Trophoblast cell (in vitro differentiated cells and primary cell): Measurements from ENCODE around the gene RPL31. TPM values are rescaled to one million over a fixed set of nuclear protein-coding genes. Genes with fewer than 3 reads are reported as not detected.
A peak's percentile ranks its signal among the peaks of the same experiment; 100 is the strongest.

Experiments used
- DNase-seq, 2 donors: peaks; one replicate each; pipeline ENCODE4 v3.0.0-alpha.2; 2016
- H2AFZ ChIP-seq: 2 replicates; pipeline ENCODE4 v1.6.1; 2013; ENCODE audit warnings: low read length, moderate library complexity, mild to moderate bottlenecking; ENCODE audit not compliant: insufficient read depth, poor library complexity
- H2AK5ac ChIP-seq: 2 replicates; pipeline ENCODE4 v1.6.1; 2013; ENCODE audit warnings: mild to moderate bottlenecking, low read length
- H2BK120ac ChIP-seq: 2 replicates; pipeline ENCODE4 v1.6.1; 2013; ENCODE audit warnings: low read length, mild to moderate bottlenecking, moderate library complexity; ENCODE audit not compliant: insufficient read depth, poor library complexity
- H2BK12ac ChIP-seq: 2 replicates; pipeline ENCODE4 v1.6.1; 2013; ENCODE audit warnings: mild to moderate bottlenecking, low read length, moderate library complexity
- H2BK5ac ChIP-seq: 2 replicates; pipeline ENCODE4 v1.6.1; 2013; ENCODE audit warnings: low read length, low read depth, moderate library complexity, mild to moderate bottlenecking; ENCODE audit not compliant: poor library complexity
- H3K14ac ChIP-seq: 2 replicates; pipeline ENCODE4 v1.6.1; 2013; ENCODE audit warnings: mild to moderate bottlenecking, low read length
- H3K18ac ChIP-seq: 2 replicates; pipeline ENCODE4 v1.6.1; 2013; ENCODE audit warnings: mild to moderate bottlenecking, low read length
- H3K23ac ChIP-seq: 2 replicates; pipeline ENCODE4 v1.6.1; 2013; ENCODE audit warnings: low read length
- H3K27ac ChIP-seq: 2 replicates; pipeline ENCODE4 v1.5.1; 2013; ENCODE audit warnings: low read depth, mild to moderate bottlenecking, inconsistent platforms, low read length, moderate library complexity
- H3K27me3 ChIP-seq: 2 replicates; pipeline ENCODE4 v1.6.1; 2013; ENCODE audit warnings: inconsistent platforms, mild to moderate bottlenecking, low read length, moderate library complexity; ENCODE audit not compliant: insufficient read depth
- H3K36me3 ChIP-seq, 2 experiments: 1 replicate in 1 of 2; 2 replicates in 1 of 2; pipeline ENCODE4 v1.6.1; 2013; ENCODE audit warnings: low read length in 2 of 2, mild to moderate bottlenecking in 2 of 2, moderate library complexity in 1 of 2; ENCODE audit not compliant: insufficient read depth in 2 of 2, control insufficient read depth in 1 of 2
- H3K4ac ChIP-seq: 2 replicates; pipeline ENCODE4 v1.6.1; 2013; ENCODE audit warnings: low read depth, mild to moderate bottlenecking, low read length, moderate library complexity
- H3K4me1 ChIP-seq, 2 experiments: 1 replicate in 1 of 2; 2 replicates in 1 of 2; pipeline ENCODE4 v1.6.1; 2013; ENCODE audit warnings: low read length in 2 of 2, mild to moderate bottlenecking in 2 of 2, moderate library complexity in 1 of 2; ENCODE audit not compliant: insufficient read depth in 2 of 2, control insufficient read depth in 1 of 2
- H3K4me2 ChIP-seq: 2 replicates; pipeline ENCODE4 v1.6.1; 2013; ENCODE audit warnings: inconsistent platforms, mild to moderate bottlenecking, low read length, moderate library complexity
- H3K4me3 ChIP-seq: 2 replicates; pipeline ENCODE4 v1.5.1; 2013; ENCODE audit warnings: mild to moderate bottlenecking, low read depth, low read length, inconsistent platforms
- H3K79me1 ChIP-seq: one replicate; pipeline ENCODE4 v1.6.1; 2013; ENCODE audit warnings: low read length
- H3K79me2 ChIP-seq: 2 replicates; pipeline ENCODE4 v1.6.1; 2013; ENCODE audit warnings: low read length, mild to moderate bottlenecking; ENCODE audit not compliant: control insufficient read depth, insufficient read depth, poor library complexity
- H3K9ac ChIP-seq: 2 replicates; pipeline ENCODE4 v1.6.1; 2013; ENCODE audit warnings: mild to moderate bottlenecking, low read length
- H3K9me3 ChIP-seq: 2 replicates; pipeline ENCODE4 v1.6.1; 2013; ENCODE audit warnings: low read depth, mild to moderate bottlenecking, control low read depth, inconsistent platforms, low read length; ENCODE audit not compliant: insufficient read depth
- H4K12ac ChIP-seq: 2 replicates; pipeline ENCODE4 v1.6.1; 2013; ENCODE audit warnings: low read depth, mild to moderate bottlenecking, low read length, moderate library complexity
- H4K8ac ChIP-seq: 2 replicates; pipeline ENCODE4 v1.6.1; 2013; ENCODE audit warnings: low read depth, mild to moderate bottlenecking, low read length, moderate library complexity
- H4K91ac ChIP-seq: one replicate; pipeline ENCODE4 v1.6.1; 2013; ENCODE audit warnings: low read depth, mild to moderate bottlenecking, low read length, moderate library complexity
- WGBS: extraction: QIAGEN DNeasy Blood & Tissue Kit; methylation state at CpG from one replicate; pipeline ENCODE4 v1.1.7; 2013; ENCODE audit warnings: missing lambda C conversion rate; ENCODE audit not compliant: insufficient read length, insufficient coverage; ENCODE audit errors: extremely low coverage; 5-methylcytosine and 5-hydroxymethylcytosine counted together
- polyA plus RNA-seq: library from polyadenylated mRNA; stranded (reverse); fragments of 200-250 nt; gene quantifications from 2 replicates; pipeline ENCODE4 v1.2.3, GENCODE V29; 2013

The RPL31 gene
- 1,205 and 1,283 TPM in 2 replicates for polyA plus RNA-seq

DNA sequence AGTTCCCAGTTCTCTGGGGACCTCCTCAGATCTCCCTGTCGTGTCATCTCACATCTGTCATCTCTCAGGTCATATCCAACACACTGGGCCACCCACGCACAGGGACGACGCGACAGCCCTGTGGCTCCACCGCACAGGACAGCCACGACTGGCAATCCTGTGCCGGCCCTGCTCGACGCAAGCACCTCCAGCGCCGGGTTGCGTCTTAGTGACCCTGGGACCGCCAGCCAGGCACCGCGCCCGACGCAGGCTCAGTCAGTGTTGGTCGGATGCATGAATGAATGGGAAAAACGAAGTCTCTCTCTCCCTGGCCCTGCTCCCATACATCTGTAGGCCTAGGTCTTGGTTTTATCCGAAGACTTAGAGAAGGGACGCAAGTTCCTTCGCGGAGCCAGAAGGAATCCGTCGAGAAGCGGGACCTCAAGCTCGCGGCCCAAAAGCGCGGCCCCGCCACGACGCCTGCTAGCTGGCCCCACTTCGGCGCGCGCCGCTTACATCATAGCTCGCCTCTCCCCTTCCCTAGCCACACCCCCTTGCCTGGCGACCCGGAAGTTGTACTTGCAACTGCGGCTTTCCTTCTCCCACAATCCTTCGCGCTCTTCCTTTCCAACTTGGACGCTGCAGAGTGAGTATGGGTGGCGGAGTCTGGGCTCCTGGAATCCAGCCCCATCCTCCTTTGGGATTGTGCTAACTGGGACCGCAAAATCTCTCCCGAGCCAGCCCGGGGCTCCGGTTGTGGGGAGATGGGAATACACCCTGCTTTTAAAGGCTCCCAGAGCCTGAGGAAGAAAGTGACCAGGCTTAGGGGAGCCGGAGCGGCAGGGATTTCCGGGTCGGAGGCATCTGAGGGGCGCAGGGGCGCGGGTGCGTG lies at the start of gene RPL31:
Gene RPL31 (plus strand): TSS at position 599 of the 871 bp plus-strand sequence. CDS start 413 bp downstream, outside the sequence.
- H2BK120ac ChIP-seq: peak within 1 kb of the TSS; percentile 28
- H3K4me1 ChIP-seq: peaks cover 3 to 8% of the 10 kb centered on the region in 2 experiments
- H2BK12ac ChIP-seq: no peak within 1 kb of the TSS
- DNase-seq: peak; percentile 92 to 95
- H3K9ac ChIP-seq: peak within 1 kb of the TSS; percentile 96
- no peaks in the 10 kb centered on the region for H3K27me3 ChIP-seq
- no CpG with 5 or more reads among the region's 59 CpGs for WGBS
- H2BK5ac ChIP-seq: peak within 1 kb of the TSS; percentile 63
- H3K4me2 ChIP-seq: peak within 1 kb of the TSS; percentile 73
- H3K9me3 ChIP-seq: peaks cover 3% of the 10 kb centered on the region
- H2AFZ ChIP-seq: peak within 1 kb of the TSS; percentile 50
- peak within 1 kb of the TSS; percentile 93 for H4K12ac ChIP-seq
- H3K18ac ChIP-seq: peak within 1 kb of the TSS; percentile 62
- peaks cover 14 to 27% of the 10 kb centered on the region in 2 experiments for H3K36me3 ChIP-seq
- H4K8ac ChIP-seq: peak within 1 kb of the TSS; percentile 96
- H3K27ac ChIP-seq: peak within 1 kb of the TSS; percentile 61
- H3K14ac ChIP-seq: peak within 1 kb of the TSS; percentile 92
- peak within 1 kb of the TSS; percentile 90 for H3K4ac ChIP-seq
- peak within 1 kb of the TSS; percentile 86 for H2AK5ac ChIP-seq
- peaks cover 15% of the 10 kb centered on the region for H3K79me2 ChIP-seq
- H4K91ac ChIP-seq: peak within 1 kb of the TSS; percentile 86
- peak within 1 kb of the TSS; percentile 92 for H3K4me3 ChIP-seq
- peaks cover 11% of the 10 kb centered on the region for H3K79me1 ChIP-seq
- no peak within 1 kb of the TSS for H3K23ac ChIP-seq

DNA sequence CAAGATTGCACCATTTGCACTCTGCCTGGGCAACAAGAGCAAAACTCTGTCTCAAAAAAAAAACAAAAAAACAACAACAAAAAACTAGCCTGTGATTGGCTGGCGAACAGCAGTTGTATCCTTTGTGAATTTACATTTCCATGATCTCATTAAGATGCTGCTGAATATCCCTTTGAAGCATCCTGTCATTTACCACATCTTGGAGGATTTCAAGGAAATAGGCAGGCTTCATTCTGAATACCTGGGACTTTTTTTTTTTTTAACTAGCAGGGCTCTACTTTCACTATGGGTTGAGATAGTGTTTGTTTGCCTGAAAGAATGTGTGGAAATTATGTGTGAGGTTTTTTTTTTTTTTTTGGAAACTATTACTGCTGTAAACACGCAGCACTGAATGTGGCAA lies 49.6 kb upstream of the RPL31 start:
- Histone ChIP-seq H3K27ac (no peak overlapping the region), H3K14ac (no peak overlapping the region), H2BK5ac (no peak overlapping the region), H2BK12ac (no peak overlapping the region), H4K12ac (no peak overlapping the region), H3K18ac (no peak overlapping the region), H4K8ac (no peak overlapping the region), H3K4me3 (no peak overlapping the region), H3K23ac (no peak overlapping the region), H2AK5ac (no peak overlapping the region), H3K4me1 (no peaks in the 10 kb centered on the region), H3K4me2 (no peak overlapping the region), H2AFZ (no peak overlapping the region), H3K27me3 (no peaks in the 10 kb centered on the region), H3K4ac (no peak overlapping the region), H3K9me3 (no peaks in the 10 kb centered on the region), H3K9ac (no peak overlapping the region), H3K79me1 (no peaks in the 10 kb centered on the region), H3K79me2 (no peaks in the 10 kb centered on the region), H4K91ac (no peak overlapping the region), H2BK120ac (no peak overlapping the region), H3K36me3 (no peaks in the 10 kb centered on the region)
- DNase-seq: no peak
- WGBS: no CpG with 5 or more reads among the region's 2 CpGs

DNA sequence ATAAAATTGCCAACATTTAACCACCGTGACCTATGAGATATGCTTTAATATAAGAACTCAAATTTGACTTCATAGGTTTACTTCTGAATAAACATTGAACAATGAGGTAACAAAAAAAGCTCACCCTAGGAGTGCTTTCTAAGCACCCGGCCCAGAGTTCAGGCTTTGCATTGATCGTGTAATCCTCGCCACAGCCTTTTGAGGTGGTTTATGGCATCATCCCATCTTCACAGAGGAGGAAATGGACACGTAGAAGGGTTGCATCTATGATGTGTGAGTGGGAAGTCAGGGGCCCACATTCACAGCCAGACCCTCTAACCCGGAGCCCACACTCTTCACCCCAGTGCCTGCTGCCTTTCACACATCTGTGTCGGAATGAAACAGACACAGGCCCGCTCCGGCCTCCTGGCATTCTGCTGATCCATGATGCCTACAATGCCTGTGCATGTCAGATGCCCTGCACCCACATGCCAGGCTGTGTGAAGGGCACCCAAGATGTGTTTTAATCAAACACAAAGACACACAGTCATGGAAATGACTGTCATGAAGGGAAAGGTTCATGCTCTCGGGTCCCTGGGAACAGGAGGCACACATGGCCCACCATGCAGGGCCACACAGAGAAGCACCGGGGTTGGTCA lies 48.6 kb upstream of the RPL31 start:
- Histone ChIP-seq H2BK12ac (no peak overlapping the region), H3K4ac (no peak overlapping the region), H3K79me2 (no peaks in the 10 kb centered on the region), H3K9me3 (no peaks in the 10 kb centered on the region), H3K14ac (no peak overlapping the region), H3K18ac (no peak overlapping the region), H3K9ac (no peak overlapping the region), H3K4me1 (no peaks in the 10 kb centered on the region), H2AFZ (no peak overlapping the region), H4K91ac (no peak overlapping the region), H3K79me1 (no peaks in the 10 kb centered on the region), H3K4me2 (no peak overlapping the region), H3K36me3 (no peaks in the 10 kb centered on the region), H4K8ac (no peak overlapping the region), H4K12ac (no peak overlapping the region), H2BK120ac (no peak overlapping the region), H2BK5ac (no peak overlapping the region), H3K27me3 (no peaks in the 10 kb centered on the region), H3K4me3 (no peak overlapping the region), H2AK5ac (no peak overlapping the region), H3K23ac (no peak overlapping the region), H3K27ac (no peak overlapping the region)
- no CpG with 5 or more reads among the region's 11 CpGs for WGBS
- DNase-seq: no peak

DNA sequence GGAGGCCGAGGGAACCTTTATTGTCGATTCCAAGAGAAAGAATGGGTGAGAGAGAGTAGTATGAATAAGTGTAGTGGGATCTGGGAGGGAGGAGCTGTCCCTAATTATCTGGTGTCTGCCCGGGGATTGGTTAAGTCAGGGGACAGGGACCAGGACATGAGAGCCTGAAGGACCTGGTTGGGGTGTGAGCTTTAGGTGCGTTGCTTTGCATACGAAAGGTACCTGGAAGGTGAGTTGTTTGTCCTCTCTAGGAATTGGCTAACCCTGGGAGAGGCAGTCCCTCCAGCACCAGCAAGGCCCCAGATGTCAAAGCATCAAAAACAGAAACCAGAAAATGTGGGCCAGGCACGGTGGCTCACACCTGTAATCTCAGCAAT lies 48.1 kb upstream of the RPL31 start:
- Histone ChIP-seq H3K14ac (no peak overlapping the region), H2BK5ac (no peak overlapping the region), H4K91ac (no peak overlapping the region), H3K4me1 (no peaks in the 10 kb centered on the region), H3K9me3 (no peaks in the 10 kb centered on the region), H3K27ac (no peak overlapping the region), H2AFZ (no peak overlapping the region), H3K4ac (no peak overlapping the region), H3K9ac (no peak overlapping the region), H3K23ac (no peak overlapping the region), H4K12ac (no peak overlapping the region), H3K27me3 (no peaks in the 10 kb centered on the region), H2AK5ac (no peak overlapping the region), H3K4me2 (no peak overlapping the region), H3K79me1 (no peaks in the 10 kb centered on the region), H3K4me3 (no peak overlapping the region), H3K36me3 (no peaks in the 10 kb centered on the region), H4K8ac (no peak overlapping the region), H2BK120ac (no peak overlapping the region), H2BK12ac (no peak overlapping the region), H3K79me2 (no peaks in the 10 kb centered on the region), H3K18ac (no peak overlapping the region)
- DNase-seq: no peak
- no CpG with 5 or more reads among the region's 6 CpGs for WGBS
